Fibroblast of pulmonary artery (primary cell): Measurements from ENCODE around the gene PDZD11.

Source experiments
- DNase-seq: peaks from one replicate; pipeline ENCODE4 v3.0.0-alpha.2; 2010; ENCODE audit warnings: low read depth
- H3K4me3 ChIP-seq: replicated peaks from 2 replicates; pipeline ENCODE4 v1.5.1; 2011; ENCODE audit warnings: low read depth, mild to moderate bottlenecking, control low read depth, low read length, moderate library complexity
- TF ChIP-seq, protein P1 (sequence below): IDR thresholded peaks from 2 replicates; pipeline ENCODE4 v1.5.1; 2011; ENCODE audit warnings: mild to moderate bottlenecking, control low read depth, low read length, inconsistent platforms; ENCODE audit errors: missing control alignments

PDZD11 gene

GRCh38 chrX:70257423-70258288 is 32.1 kb downstream of the PDZD11 start:
- no peak overlapping the region for H3K4me3 ChIP-seq
- TF ChIP-seq, protein P1, sequence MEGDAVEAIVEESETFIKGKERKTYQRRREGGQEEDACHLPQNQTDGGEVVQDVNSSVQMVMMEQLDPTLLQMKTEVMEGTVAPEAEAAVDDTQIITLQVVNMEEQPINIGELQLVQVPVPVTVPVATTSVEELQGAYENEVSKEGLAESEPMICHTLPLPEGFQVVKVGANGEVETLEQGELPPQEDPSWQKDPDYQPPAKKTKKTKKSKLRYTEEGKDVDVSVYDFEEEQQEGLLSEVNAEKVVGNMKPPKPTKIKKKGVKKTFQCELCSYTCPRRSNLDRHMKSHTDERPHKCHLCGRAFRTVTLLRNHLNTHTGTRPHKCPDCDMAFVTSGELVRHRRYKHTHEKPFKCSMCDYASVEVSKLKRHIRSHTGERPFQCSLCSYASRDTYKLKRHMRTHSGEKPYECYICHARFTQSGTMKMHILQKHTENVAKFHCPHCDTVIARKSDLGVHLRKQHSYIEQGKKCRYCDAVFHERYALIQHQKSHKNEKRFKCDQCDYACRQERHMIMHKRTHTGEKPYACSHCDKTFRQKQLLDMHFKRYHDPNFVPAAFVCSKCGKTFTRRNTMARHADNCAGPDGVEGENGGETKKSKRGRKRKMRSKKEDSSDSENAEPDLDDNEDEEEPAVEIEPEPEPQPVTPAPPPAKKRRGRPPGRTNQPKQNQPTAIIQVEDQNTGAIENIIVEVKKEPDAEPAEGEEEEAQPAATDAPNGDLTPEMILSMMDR = no peak
- no peak for DNase-seq

DNA sequence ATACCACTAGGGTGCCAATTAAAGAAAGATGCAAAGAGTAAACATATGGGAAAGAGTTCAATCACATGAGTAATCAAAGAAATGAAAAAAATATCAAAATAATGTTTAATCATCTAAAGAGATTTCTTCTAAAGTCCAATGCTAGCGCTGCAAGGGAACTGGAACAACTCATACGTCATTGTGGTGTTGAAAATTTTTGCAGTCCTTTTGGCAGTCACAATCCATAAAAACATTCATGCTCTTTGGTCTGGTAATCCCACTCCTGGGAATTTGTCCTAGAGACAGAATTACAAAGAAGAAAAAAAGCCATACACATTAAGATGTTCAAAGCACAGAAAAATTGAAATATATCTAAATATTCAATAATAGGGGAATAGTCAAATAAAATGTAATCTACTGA is 34.3 kb downstream of the PDZD11 start:
- no peak for DNase-seq
- no peak overlapping the region for H3K4me3 ChIP-seq
- TF ChIP-seq, protein P1 = no peak

- TF ChIP-seq, protein P1 = no peak
- no peak overlapping the region for H3K4me3 ChIP-seq
- DNase-seq = no peak
Measured at GRCh38 chrX:70254909-70255308, 34.8 kb downstream of the PDZD11 start.

DNA sequence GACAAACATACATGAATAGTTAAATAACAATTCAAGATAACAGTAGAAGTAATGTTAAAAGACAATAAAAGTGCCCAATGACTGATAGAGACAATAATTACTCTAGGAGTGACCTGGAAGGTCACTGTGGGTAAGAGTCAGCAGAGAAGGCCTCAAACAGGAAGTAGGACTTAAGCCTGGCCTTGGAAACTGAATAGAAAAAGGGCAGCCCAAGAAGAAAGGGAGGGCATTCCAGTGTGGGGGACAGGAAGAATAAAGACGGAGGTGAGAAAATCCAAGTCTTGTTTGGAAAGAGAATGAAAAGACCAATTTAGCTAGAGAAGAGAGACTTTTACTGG is 35.7 kb downstream of the PDZD11 start:
- TF ChIP-seq, protein P1 = no peak
- DNase-seq = no peak
- no peak overlapping the region for H3K4me3 ChIP-seq

DNA sequence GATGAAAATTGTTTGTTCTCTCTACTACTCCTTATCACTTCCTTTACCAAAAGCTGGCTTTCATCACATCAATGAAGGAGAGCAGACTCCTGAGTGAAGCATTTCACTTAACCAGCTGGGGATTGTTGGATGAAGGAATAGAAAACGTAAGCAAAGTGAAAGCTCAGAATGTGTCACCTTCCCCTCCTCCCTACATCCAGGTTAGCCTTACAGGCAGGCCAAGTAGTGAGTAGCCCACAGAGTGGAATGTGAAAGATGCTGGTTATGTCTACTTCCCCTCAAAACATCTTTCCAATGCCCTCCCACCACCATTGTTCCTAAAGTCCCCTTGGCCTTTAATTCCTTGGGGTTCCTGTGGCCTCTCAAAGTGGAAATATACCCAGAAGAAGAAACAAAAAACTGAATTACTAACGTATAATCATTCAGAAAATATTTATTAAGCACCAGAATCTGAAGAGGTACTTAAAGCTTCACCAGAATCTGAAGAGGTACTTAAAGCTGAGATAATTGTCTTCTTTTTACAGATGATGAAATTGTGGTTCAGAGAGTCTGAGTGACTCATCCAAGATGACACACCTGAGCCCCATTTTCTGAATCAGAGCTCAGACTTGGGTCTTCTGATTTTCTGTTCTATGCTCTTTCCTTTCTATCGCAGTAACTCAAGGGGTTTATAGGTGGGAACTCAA is 36.2 kb downstream of the PDZD11 start:
- H3K4me3 ChIP-seq = no peak overlapping the region
- TF ChIP-seq, protein P1 = no peak
- no peak for DNase-seq

GRCh38 chrX:70252491-70252890 is 37.2 kb downstream of the PDZD11 start:
- TF ChIP-seq, protein P1 = no peak
- no peak for DNase-seq
- no peak overlapping the region for H3K4me3 ChIP-seq

DNA sequence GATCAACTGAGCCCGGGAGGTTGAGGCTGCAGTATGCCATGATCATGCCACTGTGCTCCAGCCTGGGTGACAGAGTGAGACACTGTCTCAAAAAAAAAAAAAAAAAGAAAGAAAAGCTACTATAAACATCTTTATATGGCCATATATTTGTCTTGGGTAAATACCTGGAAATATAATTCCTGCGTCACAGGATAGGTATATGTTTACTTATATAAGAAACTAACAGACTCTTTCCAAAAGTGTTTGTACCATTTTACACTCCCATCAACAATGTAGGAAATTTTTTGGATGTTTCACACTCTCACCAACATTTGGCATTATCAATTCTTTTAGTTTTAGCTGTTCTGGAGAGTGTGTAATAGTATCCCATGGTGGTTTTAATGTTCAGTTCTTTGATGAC is 42.5 kb downstream of the PDZD11 start:
- TF ChIP-seq, protein P1 = no peak
- DNase-seq = no peak
- H3K4me3 ChIP-seq = no peak overlapping the region
